GM23338 (cell line): Measurements from ENCODE around the gene ZNF784. TPM values are rescaled to one million over a fixed set of nuclear protein-coding genes. Genes with fewer than 3 reads are reported as not detected.

Source experiments
- ATAC-seq: fragments of 200-7000 bp; cut with Tn5 transposase; 3 replicates; pipeline ENCODE4 v1.9.1; 2020
- DNase-seq: peaks from one replicate; pipeline ENCODE4 v3.0.0-alpha.2; 2015; ENCODE audit warnings: low spot score
- H2AFZ ChIP-seq: fragments of 200-600 bp; sonication (generic); 2 replicates; pipeline ENCODE4 v1.8.0; 2016; ENCODE audit warnings: antibody characterized with exemption, mild to moderate bottlenecking, moderate library complexity
- H3F3A ChIP-seq: fragments of 200-600 bp; sonication (generic); replicated peaks from 2 replicates; pipeline ENCODE4 v1.8.0; 2017; ENCODE audit warnings: antibody characterized with exemption, mixed run types, low read depth
- H3K27ac ChIP-seq: fragments of 200-600 bp; sonication (generic); 2 replicates; pipeline ENCODE4 v1.6.1; 2016; ENCODE audit warnings: low read depth
- H3K27me3 ChIP-seq: fragments of 200-600 bp; sonication (generic); 2 replicates; pipeline ENCODE4 v1.8.0; 2016; ENCODE audit warnings: mild to moderate bottlenecking, mixed run types, moderate library complexity; ENCODE audit not compliant: insufficient read depth
- H3K36me3 ChIP-seq: fragments of 200-600 bp; sonication (generic); 2 replicates; pipeline ENCODE4 v1.8.0; 2016; ENCODE audit warnings: mild to moderate bottlenecking; ENCODE audit not compliant: insufficient read depth
- H3K4me1 ChIP-seq: fragments of 200-600 bp; sonication (generic); 2 replicates; pipeline ENCODE4 v1.8.0; 2016; ENCODE audit warnings: mild to moderate bottlenecking, moderate library complexity; ENCODE audit not compliant: insufficient read depth
- H3K4me2 ChIP-seq: fragments of 200-600 bp; sonication (generic); 2 replicates; pipeline ENCODE4 v1.7.1; 2017; ENCODE audit warnings: mixed run types
- H3K4me3 ChIP-seq: fragments of 200-600 bp; sonication (generic); 2 replicates; pipeline ENCODE4 v1.6.1; 2016; ENCODE audit warnings: mixed run types
- H3K79me2 ChIP-seq: fragments of 200-600 bp; sonication (generic); replicated peaks from 2 replicates; pipeline ENCODE4 v1.8.0; 2017; ENCODE audit warnings: mild to moderate bottlenecking; ENCODE audit not compliant: insufficient read depth
- H3K9me2 ChIP-seq: fragments of 200-600 bp; sonication (generic); 2 replicates; pipeline ENCODE4 v1.8.0; 2017; ENCODE audit not compliant: insufficient read depth
- H4K20me1 ChIP-seq: fragments of 200-600 bp; sonication (generic); replicated peaks from 2 replicates; pipeline ENCODE4 v1.8.0; 2017; ENCODE audit warnings: mild to moderate bottlenecking; ENCODE audit not compliant: insufficient read depth
- H3K27ac Mint-ChIP-seq: 2 replicates; pipeline ENCODE4 v1.8.0; 2020; ENCODE audit warnings: inconsistent platforms, mild to moderate bottlenecking, moderate library complexity, mixed read lengths
- H3K27me3 Mint-ChIP-seq: 3 replicates; pipeline ENCODE4 v1.8.0; 2022; ENCODE audit warnings: low read depth, mild to moderate bottlenecking, moderate library complexity, mixed read lengths, inconsistent platforms; ENCODE audit not compliant: insufficient read depth, poor library complexity
- H3K36me3 Mint-ChIP-seq: 3 replicates; pipeline ENCODE4 v1.8.0; 2021; ENCODE audit warnings: low read depth, mild to moderate bottlenecking, inconsistent platforms, moderate library complexity, mixed read lengths
- H3K4me1 Mint-ChIP-seq: 3 replicates; pipeline ENCODE4 v1.8.0; 2020; ENCODE audit warnings: mild to moderate bottlenecking, inconsistent platforms, mixed read lengths
- H3K4me3 Mint-ChIP-seq: 3 replicates; pipeline ENCODE4 v1.8.0; 2021; ENCODE audit warnings: moderate library complexity, mild to moderate bottlenecking, inconsistent platforms, mixed read lengths
- H3K9me3 Mint-ChIP-seq: 3 replicates; pipeline ENCODE4 v1.8.0; 2020; ENCODE audit warnings: moderate library complexity, mild to moderate bottlenecking, inconsistent platforms, mixed read lengths
- EZH2phosphoT487 ChIP-seq: fragments of 200-600 bp; sonication (generic); IDR thresholded peaks from one replicate; pipeline ENCODE4 v1.8.1; 2018; ENCODE audit warnings: antibody characterized with exemption; ENCODE audit not compliant: unreplicated experiment
- JUNB ChIP-seq: IDR thresholded peaks from one replicate; pipeline ENCODE4 v1.6.1; 2016; ENCODE audit warnings: antibody characterized with exemption; ENCODE audit not compliant: unreplicated experiment
- NANOG ChIP-seq: IDR thresholded peaks from 2 replicates; pipeline ENCODE4 v1.6.1; 2016; ENCODE audit warnings: antibody characterized with exemption, borderline replicate concordance
- POLR2AphosphoS5 ChIP-seq: IDR thresholded peaks from 2 replicates; pipeline ENCODE4 v1.6.1; 2016; ENCODE audit warnings: antibody characterized with exemption, low read depth
- REST ChIP-seq: IDR thresholded peaks from one replicate; pipeline ENCODE4 v1.6.1; 2018; ENCODE audit warnings: antibody characterized with exemption; ENCODE audit not compliant: unreplicated experiment
- STAT1 ChIP-seq: IDR thresholded peaks from one replicate; pipeline ENCODE4 v1.6.1; 2016; ENCODE audit warnings: antibody characterized with exemption; ENCODE audit not compliant: unreplicated experiment
- ZNF331 ChIP-seq: fragments of 250-450 bp; sonication (Bioruptor Pico); IDR thresholded peaks from 2 replicates; pipeline ENCODE4 v1.5.0; 2020; ENCODE audit warnings: low read depth, mild to moderate bottlenecking, moderate library complexity
- ZNF462 ChIP-seq: fragments of 250-450 bp; sonication (Bioruptor Pico); IDR thresholded peaks from 2 replicates; pipeline ENCODE4 v1.5.0; 2020; ENCODE audit warnings: mild to moderate bottlenecking, moderate library complexity
- polyA plus RNA-seq: library from polyadenylated mRNA; unstranded; fragments of >200 nt; fragmentation: Nextera tagmentation; extraction: Ambion mirVana; gene quantifications from 2 replicates; pipeline ENCODE4 v1.2.1, GENCODE V29; 2016
- total RNA-seq: library from RNA; depleted of rRNA; stranded (reverse); fragments of >200 nt; shearing (Covaris generic); gene quantifications from 2 replicates; pipeline ENCODE4 v1.2.3, GENCODE V29; 2014
- TF ChIP-seq, protein P1 (sequence below), 2 experiments: fragments of 200-600 bp in 1 of 2; sonication (generic) in 1 of 2; conservative IDR thresholded peaks; 2 replicates each; pipeline versions ENCODE4 v1.5.1 to v1.6.1; 2016 to 2017; ENCODE audit warnings: antibody characterized with exemption in 2 of 2, low read depth in 2 of 2, mild to moderate bottlenecking in 2 of 2, moderate library complexity in 1 of 2

Gene ZNF784
- total and polyA plus RNA-seq, 2 experiments from 2014 or later: 1.5 to 6.7 TPM

DNA sequence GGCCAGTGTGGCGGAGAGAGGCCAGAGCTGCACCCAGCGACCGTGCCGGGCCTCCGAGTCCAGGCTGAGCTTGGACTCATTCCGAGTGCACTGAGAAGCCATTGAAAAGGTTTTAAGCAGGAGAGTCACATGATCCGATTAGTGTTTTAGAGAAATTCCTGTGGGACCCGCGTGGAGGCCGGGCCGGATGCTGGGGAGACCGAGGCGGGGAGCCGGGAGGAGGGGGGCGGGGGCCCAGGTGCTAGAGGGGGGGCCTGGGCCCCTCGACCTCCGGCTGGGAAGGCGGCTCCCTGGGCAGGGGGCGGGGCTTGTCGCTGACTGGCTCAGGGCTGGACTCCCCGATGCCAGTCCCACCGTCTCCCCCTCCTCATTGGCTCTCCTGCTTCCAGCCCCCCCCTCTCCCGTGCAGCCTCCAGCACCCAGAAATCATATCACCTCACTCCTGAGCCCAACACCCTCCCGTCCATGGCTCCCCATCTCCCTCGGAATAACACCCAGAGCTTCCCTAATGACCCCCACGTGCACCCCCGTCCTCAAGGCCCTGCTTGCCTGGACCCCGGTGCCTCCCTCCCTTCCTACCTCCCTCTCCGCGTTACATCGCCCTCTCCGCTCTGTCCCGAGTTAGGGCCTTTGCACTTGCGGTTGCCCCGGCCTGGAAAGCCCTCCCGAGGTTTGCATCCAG is 38.6 kb downstream of the ZNF784 start:
- Histone ChIP-seq H4K20me1 (no peaks in the 10 kb centered on the region), H2AFZ (peak overlapping the region; percentile 95), H3K27ac (0 out of 2 replicates have a peak overlapping the region, but pooled peaks have one; percentile 55), H3K9me2 (no peaks in the 10 kb centered on the region), H3K79me2 (no peaks in the 10 kb centered on the region), H3K36me3 (no peaks in the 10 kb centered on the region), H3K27me3 (peaks cover 20% of the 10 kb centered on the region), H3K4me1 (peaks cover 18% of the 10 kb centered on the region), H3K4me2 (peak overlapping the region; percentile 84), H3F3A (peaks cover 21% of the 10 kb centered on the region), H3K4me3 (peak overlapping the region; percentile 53)
- Mint-ChIP-seq H3K36me3 (no peaks in the 10 kb centered on the region; the same call in 2 of the 3 replicates), H3K9me3 (no peaks in the 10 kb centered on the region; the same call in 1 of the 3 replicates), H3K27ac (peak overlapping the region; percentile 88; the same call in 1 of the 2 replicates), H3K4me3 (peak overlapping the region; percentile 79), H3K27me3 (peaks cover 27% of the 10 kb centered on the region), H3K4me1 (peaks cover 32% of the 10 kb centered on the region)
- peak; percentile 75 for ATAC-seq
- no peak for TF ChIP-seq REST
- TF ChIP-seq POLR2AphosphoS5: peak; percentile 56
- DNase-seq: peak; percentile 90

DNA sequence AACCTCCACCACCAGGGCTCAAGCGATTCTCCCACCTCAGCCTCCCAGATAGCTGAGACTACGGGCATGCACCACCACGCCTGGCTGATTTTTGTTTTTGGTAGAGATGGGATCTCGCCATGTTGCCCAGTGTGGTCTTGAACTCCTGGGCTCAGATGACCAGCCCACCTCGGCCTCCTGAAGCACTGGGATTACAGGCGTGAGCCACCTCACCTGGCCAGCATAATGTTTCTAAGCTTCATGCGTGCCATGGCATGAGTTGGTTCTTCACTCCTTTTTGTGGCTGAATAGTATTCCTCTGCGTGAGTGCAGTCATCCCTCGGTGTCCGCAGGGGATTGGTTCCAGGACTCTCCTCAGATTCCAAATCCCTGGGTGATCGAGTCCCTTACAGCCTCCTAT is 39.5 kb downstream of the ZNF784 start:
- H3K4me3 ChIP-seq: no peak overlapping the region
- peaks cover 8% of the 10 kb centered on the region; the same call in 1 of the 2 replicates for H3K79me2 ChIP-seq
- H3K4me1 Mint-ChIP-seq: peaks cover 23% of the 10 kb centered on the region
- peaks cover 21% of the 10 kb centered on the region for H3F3A ChIP-seq
- H3K27ac ChIP-seq: 0 out of 2 replicates have a peak overlapping the region, but pooled peaks have one; percentile 55
- no peaks in the 10 kb centered on the region for H3K9me2 ChIP-seq
- peaks cover 24% of the 10 kb centered on the region for H3K27me3 Mint-ChIP-seq
- no peak for ATAC-seq
- no peaks in the 10 kb centered on the region; the same call in 1 of the 3 replicates for H3K9me3 Mint-ChIP-seq
- H3K4me3 Mint-ChIP-seq: no peak overlapping the region
- H3K4me2 ChIP-seq: no peak overlapping the region
- peaks cover under 1% of the 10 kb centered on the region; the same call in 2 of the 3 replicates for H3K36me3 Mint-ChIP-seq
- no peaks in the 10 kb centered on the region for H4K20me1 ChIP-seq
- H3K4me1 ChIP-seq: peaks cover 14% of the 10 kb centered on the region
- H2AFZ ChIP-seq: peak overlapping the region; percentile 95
- H3K27ac Mint-ChIP-seq: no peak overlapping the region
- peaks cover 13% of the 10 kb centered on the region; the same call in 1 of the 2 replicates for H3K27me3 ChIP-seq
- H3K36me3 ChIP-seq: no peaks in the 10 kb centered on the region
- no peak for DNase-seq
- TF ChIP-seq ZNF462 (no peak), POLR2AphosphoS5 (no peak), STAT1 (no peak), ZNF331 (CRISPR knock-in tag) (no peak), JUNB (no peak), NANOG (no peak), EZH2phosphoT487 (no peak)
- TF ChIP-seq, protein P1, sequence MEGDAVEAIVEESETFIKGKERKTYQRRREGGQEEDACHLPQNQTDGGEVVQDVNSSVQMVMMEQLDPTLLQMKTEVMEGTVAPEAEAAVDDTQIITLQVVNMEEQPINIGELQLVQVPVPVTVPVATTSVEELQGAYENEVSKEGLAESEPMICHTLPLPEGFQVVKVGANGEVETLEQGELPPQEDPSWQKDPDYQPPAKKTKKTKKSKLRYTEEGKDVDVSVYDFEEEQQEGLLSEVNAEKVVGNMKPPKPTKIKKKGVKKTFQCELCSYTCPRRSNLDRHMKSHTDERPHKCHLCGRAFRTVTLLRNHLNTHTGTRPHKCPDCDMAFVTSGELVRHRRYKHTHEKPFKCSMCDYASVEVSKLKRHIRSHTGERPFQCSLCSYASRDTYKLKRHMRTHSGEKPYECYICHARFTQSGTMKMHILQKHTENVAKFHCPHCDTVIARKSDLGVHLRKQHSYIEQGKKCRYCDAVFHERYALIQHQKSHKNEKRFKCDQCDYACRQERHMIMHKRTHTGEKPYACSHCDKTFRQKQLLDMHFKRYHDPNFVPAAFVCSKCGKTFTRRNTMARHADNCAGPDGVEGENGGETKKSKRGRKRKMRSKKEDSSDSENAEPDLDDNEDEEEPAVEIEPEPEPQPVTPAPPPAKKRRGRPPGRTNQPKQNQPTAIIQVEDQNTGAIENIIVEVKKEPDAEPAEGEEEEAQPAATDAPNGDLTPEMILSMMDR (conservative IDR thresholded peaks at IDR 0.05; ENCODE audit: low read depth in 2 of 2): no peak
